GM12878 (cell line): ENCODE measurements around the gene DNAJC3.

Experiments used
- EP300 ChIP-seq, 2 experiments: fragments of 150-350 bp in 1 of 2; IDR thresholded peaks; 2 replicates each; pipeline ENCODE4 v1.6.1; 2011 to 2012; ENCODE audit warnings: low read depth in 2 of 2, low read length in 2 of 2, borderline replicate concordance in 1 of 2, improper control_type of control experiment in 1 of 2, inconsistent platforms in 1 of 2; ENCODE audit not compliant: control insufficient read depth in 1 of 2
- MXI1 ChIP-seq: fragments of 150-350 bp; IDR thresholded peaks from 2 replicates; pipeline ENCODE4 v1.6.1; 2011; ENCODE audit warnings: low read depth, mild to moderate bottlenecking, inconsistent platforms, low read length, improper control_type of control experiment
- POLR2AphosphoS5 ChIP-seq: IDR thresholded peaks from 2 replicates; pipeline ENCODE4 v1.6.1; 2011; ENCODE audit warnings: mild to moderate bottlenecking, low read length, inconsistent platforms
- RAD21 ChIP-seq: IDR thresholded peaks from 2 replicates; pipeline ENCODE4 v1.6.1; 2011; ENCODE audit warnings: mild to moderate bottlenecking, low read depth, low read length, moderate library complexity; ENCODE audit not compliant: insufficient read depth
- SPI1 ChIP-seq: IDR thresholded peaks from 2 replicates; pipeline ENCODE4 v1.6.1; 2011; ENCODE audit warnings: low read depth, mild to moderate bottlenecking, low read length, moderate library complexity, borderline replicate concordance; ENCODE audit not compliant: insufficient read depth
- TAF1 ChIP-seq: IDR thresholded peaks from 2 replicates; pipeline ENCODE4 v1.6.1; 2011; ENCODE audit warnings: mild to moderate bottlenecking, low read depth, low read length, borderline replicate concordance
- TARDBP ChIP-seq: IDR thresholded peaks from 2 replicates; pipeline ENCODE4 v1.6.1; 2016; ENCODE audit warnings: borderline replicate concordance
- ZNF207 ChIP-seq: fragments of 450-650 bp; IDR thresholded peaks from 2 replicates; pipeline ENCODE4 v1.6.1; 2014; ENCODE audit warnings: antibody characterized with exemption, mild to moderate bottlenecking, borderline replicate concordance
- TF ChIP-seq, protein P1 (sequence below): IDR thresholded peaks from 2 replicates; pipeline ENCODE4 v1.6.1; 2011; ENCODE audit warnings: low read depth, low read length, improper control_type of control experiment, borderline replicate concordance
- TF ChIP-seq, protein P2 (sequence below): IDR thresholded peaks from 2 replicates; pipeline ENCODE4 v1.6.1; 2012; ENCODE audit warnings: low read depth, low read length, improper control_type of control experiment
- TF ChIP-seq, protein P3 (sequence below): fragments of 450-650 bp; formaldehyde crosslinking; IDR thresholded peaks from 2 replicates; pipeline ENCODE4 v1.4.0; 2022; ENCODE audit warnings: mild to moderate bottlenecking, moderate library complexity
- TF ChIP-seq, protein P4 (sequence below), 3 experiments: IDR thresholded peaks in 2 of 3; conservative IDR thresholded peaks in 1 of 3; 2 replicates each; pipeline ENCODE4 v1.5.1; 2011; ENCODE audit warnings: low read depth in 3 of 3, low read length in 3 of 3, mild to moderate bottlenecking in 3 of 3, control low read depth in 2 of 3, moderate library complexity in 2 of 3, inconsistent platforms in 1 of 3, mixed read lengths in 1 of 3; ENCODE audit not compliant: control insufficient read depth in 2 of 3, insufficient read depth in 1 of 3; ENCODE audit errors: extremely low read depth in 1 of 3
- TF ChIP-seq, protein P5 (sequence below): IDR thresholded peaks from 2 replicates; pipeline ENCODE4 v1.6.1; 2011; ENCODE audit warnings: borderline replicate concordance, low read depth, mild to moderate bottlenecking, moderate library complexity, mixed read lengths, low read length; ENCODE audit not compliant: insufficient read depth; ENCODE audit errors: extremely low read length

DNA sequence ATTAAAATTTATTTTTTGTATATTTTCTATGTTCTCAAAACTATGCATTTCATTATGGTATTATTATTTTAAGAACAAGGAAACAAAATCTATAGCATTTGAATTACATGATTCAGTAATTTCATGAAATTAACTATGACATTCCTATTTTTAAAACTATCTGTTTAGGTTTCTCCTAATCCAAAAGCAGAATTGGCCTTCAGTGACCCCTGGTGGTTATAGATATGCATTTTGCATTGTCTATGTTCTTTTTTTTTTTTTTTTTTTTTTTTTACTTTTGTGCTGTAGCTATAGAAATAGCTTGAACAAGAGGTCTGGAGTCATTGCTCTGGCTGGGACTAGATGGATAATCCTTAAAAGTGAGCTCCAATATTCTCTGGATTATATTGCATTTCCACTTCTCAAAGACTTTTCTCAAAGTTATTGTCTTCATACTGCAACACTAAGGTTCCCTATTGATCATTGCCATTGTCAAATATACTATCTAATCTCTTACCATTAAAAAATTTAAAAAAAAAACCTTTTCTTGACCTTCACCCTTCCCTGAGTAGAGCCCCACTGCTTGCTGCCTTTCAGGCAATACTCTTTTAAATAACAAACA lies 15.9 kb upstream of the DNAJC3 start:
- TF ChIP-seq MXI1 (no peak), SPI1 (no peak), RAD21 (peak; percentile 68), ZNF207 (no peak), EP300 (IDR thresholded peaks at IDR 0.05; ENCODE audit: borderline replicate concordance in 1 of 2, control insufficient read depth in 1 of 2, low read depth in 2 of 2, low read length in 2 of 2) (no peak), TARDBP (no peak), POLR2AphosphoS5 (no peak), TAF1 (no peak)
- TF ChIP-seq, protein P1, sequence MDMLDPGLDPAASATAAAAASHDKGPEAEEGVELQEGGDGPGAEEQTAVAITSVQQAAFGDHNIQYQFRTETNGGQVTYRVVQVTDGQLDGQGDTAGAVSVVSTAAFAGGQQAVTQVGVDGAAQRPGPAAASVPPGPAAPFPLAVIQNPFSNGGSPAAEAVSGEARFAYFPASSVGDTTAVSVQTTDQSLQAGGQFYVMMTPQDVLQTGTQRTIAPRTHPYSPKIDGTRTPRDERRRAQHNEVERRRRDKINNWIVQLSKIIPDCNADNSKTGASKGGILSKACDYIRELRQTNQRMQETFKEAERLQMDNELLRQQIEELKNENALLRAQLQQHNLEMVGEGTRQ, result no peak
- TF ChIP-seq, protein P2, sequence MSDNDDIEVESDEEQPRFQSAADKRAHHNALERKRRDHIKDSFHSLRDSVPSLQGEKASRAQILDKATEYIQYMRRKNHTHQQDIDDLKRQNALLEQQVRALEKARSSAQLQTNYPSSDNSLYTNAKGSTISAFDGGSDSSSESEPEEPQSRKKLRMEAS, result no peak
- TF ChIP-seq, protein P3, sequence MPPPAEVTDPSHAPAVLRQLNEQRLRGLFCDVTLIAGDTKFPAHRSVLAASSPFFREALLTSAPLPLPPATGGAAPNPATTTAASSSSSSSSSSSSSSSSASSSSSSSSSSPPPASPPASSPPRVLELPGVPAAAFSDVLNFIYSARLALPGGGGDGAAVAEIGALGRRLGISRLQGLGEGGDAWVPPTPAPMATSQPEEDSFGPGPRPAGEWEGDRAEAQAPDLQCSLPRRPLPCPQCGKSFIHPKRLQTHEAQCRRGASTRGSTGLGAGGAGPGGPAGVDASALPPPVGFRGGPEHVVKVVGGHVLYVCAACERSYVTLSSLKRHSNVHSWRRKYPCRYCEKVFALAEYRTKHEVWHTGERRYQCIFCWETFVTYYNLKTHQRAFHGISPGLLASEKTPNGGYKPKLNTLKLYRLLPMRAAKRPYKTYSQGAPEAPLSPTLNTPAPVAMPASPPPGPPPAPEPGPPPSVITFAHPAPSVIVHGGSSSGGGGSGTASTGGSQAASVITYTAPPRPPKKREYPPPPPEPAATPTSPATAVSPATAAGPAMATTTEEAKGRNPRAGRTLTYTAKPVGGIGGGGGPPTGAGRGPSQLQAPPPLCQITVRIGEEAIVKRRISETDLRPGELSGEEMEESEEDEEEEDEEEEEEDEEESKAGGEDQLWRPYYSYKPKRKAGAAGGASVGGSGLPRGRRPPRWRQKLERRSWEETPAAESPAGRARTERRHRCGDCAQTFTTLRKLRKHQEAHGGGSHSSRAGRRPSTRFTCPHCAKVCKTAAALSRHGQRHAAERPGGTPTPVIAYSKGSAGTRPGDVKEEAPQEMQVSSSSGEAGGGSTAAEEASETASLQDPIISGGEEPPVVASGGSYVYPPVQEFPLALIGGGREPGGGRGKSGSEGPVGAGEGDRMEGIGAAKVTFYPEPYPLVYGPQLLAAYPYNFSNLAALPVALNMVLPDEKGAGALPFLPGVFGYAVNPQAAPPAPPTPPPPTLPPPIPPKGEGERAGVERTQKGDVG (CRISPR knock-in tag), result no peak
- TF ChIP-seq, protein P4, sequence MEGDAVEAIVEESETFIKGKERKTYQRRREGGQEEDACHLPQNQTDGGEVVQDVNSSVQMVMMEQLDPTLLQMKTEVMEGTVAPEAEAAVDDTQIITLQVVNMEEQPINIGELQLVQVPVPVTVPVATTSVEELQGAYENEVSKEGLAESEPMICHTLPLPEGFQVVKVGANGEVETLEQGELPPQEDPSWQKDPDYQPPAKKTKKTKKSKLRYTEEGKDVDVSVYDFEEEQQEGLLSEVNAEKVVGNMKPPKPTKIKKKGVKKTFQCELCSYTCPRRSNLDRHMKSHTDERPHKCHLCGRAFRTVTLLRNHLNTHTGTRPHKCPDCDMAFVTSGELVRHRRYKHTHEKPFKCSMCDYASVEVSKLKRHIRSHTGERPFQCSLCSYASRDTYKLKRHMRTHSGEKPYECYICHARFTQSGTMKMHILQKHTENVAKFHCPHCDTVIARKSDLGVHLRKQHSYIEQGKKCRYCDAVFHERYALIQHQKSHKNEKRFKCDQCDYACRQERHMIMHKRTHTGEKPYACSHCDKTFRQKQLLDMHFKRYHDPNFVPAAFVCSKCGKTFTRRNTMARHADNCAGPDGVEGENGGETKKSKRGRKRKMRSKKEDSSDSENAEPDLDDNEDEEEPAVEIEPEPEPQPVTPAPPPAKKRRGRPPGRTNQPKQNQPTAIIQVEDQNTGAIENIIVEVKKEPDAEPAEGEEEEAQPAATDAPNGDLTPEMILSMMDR (IDR thresholded peaks at IDR 0.05 in 2 of 3, conservative IDR thresholded peaks at IDR 0.05 in 1 of 3; ENCODE audit: control insufficient read depth in 2 of 3, extremely low read depth in 1 of 3, insufficient read depth in 1 of 3, low read depth in 3 of 3, low read length in 3 of 3), result peak; percentile 50 to 60 (median 54)
- TF ChIP-seq, protein P5, sequence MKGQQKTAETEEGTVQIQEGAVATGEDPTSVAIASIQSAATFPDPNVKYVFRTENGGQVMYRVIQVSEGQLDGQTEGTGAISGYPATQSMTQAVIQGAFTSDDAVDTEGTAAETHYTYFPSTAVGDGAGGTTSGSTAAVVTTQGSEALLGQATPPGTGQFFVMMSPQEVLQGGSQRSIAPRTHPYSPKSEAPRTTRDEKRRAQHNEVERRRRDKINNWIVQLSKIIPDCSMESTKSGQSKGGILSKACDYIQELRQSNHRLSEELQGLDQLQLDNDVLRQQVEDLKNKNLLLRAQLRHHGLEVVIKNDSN, result no peak
